Germinal center (tissue), 1 donor: Measurements from ENCODE around the gene HS2ST1.
"Not testable (repeated sequence)": the region's sequence is repeated elsewhere in the genome, so short reads cannot be mapped to it uniquely, and the experiment has no call there.

Experiments
- DNase-seq: peaks from one replicate; pipeline ENCODE4 v3.0.0; 2012; ENCODE audit warnings: mixed read lengths, low spot score

The HS2ST1 gene

DNA sequence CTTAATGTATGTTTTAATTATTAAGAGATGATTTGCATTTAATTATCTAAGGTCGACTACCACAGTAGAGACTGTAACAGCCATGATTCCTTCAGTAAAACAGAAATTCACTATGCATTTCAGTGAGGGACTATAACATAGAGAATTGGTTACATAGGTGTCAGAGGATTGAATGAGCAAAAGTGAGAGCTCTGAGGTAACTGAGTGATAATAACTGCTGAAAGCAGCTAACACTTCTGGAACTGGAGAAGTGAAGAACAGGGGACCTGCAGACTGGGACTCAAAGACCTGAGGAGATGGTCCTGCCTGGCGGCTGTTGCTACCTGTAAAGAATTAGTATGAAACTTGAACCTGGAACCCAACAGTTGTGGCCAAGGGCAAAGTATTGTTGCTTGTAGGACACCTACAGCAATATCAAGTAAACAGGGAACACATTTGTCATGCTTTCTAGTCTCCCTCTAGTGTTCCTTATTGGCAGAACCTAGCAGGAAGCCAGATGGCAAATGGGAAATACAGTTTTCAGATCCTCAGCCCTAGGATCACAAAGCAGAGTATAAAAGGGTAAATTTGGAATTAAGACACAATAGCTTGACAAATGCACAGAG, 110.6 kb downstream of the HS2ST1 start:
- peak; percentile 8 for DNase-seq

DNA sequence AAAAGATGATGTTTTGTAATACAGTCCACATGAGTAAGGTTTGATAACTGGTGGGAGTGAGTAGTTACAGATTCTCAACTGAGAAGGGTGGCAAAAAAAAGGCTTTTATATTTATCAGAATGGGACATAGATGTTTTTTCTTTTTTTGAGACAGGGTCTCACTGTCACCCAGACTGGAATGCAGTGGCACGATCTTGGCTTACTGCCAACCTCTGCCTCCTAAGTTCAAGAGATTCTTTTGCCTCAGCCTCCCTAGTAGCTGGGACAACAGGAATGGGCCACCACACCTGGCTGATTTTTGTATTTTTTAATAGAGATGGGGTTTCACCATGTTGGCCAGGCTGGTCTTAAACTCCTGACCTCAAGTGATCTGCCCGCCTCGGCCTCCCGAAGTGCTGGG, 113.1 kb downstream of the HS2ST1 start:
- not testable (repeated sequence) for DNase-seq

DNA sequence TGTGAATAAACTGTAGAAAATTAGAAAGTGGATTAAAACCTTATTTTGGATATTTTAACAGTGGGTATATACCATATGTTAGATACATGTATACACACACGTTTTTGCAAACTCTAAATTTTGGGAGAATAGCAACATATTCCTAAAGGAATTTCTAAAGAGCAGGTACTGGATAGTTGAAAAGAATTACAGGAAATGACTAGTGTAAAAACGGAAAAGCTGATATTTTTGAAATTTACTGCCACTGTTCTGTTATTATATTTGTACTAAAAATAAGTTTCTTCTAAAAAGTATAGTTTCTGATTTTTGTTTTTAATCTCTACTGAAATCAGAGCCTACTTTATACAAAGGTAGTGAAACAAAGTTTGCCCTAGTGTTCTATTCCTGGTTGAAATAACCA, 114.1 kb downstream of the HS2ST1 start:
- DNase-seq, result no peak

DNA sequence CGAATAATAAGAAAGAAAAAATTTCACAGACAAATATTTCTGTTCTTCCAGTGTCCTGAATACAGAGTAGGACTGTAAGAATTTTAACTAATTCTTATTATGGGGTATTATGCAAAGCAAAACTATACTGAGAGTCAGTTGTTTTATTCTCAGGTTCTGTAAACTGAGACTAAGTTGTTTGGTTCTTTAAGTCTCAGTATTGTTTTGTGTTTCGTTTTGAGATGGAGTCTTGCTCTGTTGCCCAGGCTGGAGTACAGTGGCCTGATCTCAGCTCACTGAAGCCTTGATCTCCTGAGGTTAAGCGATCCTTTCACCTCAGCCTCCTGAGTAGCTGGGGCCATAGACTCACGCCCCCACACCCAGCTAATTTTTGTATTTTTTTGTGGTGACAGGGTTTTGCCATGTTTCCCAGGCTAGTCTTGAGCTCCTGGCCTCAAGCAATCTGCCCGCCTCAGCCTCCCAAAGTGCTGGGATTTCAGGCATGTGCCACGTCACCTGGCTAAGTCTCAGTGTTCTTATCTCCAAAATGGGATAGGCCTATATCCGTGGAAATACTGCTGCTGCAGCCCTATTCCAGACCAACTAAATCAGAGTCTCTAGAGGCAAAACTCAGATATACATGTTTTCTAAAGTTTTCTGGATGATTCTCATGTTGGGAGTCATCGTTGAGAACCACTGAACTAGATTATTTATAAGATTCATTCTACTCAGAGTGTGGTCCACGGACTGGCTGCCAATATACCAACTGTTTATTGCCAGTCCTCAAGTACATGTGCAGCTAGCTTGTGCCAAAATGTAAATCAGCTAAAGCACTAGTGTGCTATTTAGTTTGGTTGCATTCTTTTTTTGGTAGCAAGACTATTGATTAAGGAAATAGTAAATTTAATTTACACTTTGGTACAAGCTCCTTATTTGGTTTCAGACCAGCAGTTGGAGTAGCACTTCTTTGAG, 116.6 kb downstream of the HS2ST1 start:
- peak; percentile 17 for DNase-seq

DNA sequence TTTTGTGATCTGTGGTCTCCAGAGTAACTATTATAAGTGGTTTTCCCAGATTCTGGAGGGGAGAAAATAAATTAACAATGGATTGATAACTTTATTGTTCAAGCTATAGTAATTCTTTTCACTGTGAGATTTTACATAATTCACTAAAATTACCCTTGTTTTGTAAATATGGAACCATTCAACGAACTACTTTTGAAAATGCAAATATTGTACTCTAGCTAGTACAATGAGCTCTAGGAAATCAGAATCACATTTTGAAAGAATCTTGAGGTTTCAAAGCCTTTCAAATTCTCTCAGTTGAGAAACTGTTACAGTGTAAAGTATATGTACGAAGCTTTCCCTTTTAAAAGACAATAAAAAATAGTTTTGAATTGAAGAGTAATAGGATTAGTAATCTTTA, 119.9 kb downstream of the HS2ST1 start:
- no peak for DNase-seq

DNA sequence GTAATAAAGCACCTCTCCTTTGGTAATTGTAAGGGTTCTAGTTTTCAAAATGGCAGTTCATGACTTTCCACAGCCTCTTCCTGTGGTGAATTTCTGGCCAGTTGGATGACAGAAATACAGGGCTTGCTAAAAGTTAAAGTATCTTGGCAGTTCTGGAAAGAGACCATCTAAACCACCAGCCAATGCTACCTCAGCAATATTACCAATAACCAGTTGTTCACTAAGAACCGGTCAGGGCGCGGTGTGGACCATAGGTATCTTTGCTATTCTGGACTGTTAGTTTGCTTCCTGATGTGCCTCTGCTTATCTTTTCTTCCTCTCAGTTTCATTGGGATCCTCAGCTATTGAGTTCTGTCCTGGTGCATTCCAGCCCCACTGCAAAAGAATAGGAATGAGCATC, 124.7 kb downstream of the HS2ST1 start:
- DNase-seq, result no peak

DNA sequence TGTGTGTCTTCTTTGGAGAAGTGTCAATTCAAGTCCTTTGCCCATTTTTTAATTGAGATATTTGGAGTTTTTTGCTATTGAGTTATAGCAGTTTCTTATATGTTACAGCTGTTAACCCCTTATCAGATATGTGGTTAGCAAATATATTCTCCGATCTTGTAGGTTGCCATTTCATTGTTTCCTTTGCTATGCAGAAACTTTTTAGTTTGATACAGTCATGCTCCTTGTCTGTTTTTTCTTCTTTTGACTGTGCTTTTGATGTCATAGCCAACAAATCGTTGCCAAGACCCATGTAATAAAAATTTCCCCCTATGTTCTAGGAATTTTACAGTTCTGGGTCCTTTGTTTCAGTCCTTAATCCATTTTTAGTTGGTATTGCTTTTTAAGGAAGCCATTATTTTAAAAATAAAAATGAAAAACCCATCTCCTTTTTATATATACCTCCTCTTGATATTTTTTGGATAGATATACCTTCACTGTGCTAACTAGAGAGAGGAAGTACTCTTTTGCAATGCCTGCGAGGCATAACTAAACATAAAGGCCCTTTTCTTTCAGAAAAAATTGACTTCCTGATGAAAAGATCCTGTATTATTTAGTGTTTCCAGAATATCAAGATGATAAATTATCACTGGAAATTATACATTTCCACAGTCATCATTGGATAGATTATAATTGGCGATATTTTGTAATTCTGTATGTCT, 127.8 kb downstream of the HS2ST1 start:
- no peak for DNase-seq

DNA sequence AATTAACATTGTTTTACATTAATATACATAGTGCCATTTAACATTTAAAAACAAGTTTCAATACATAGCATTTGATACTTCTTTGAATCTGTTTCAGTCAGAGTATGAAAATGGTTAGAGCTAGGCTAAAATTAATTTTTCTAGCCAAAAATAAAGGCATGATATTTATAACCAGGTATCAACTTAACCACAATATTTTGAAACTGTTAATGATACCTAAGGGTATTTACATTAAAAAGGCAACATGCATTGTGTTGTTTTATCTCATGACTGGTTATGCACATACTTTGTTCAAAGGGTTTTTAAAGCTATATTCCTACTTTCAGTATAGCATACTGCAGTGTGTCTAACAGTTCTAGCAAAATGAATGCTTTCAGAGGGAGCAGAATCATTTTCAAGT, 130.0 kb downstream of the HS2ST1 start:
- no peak for DNase-seq

DNA sequence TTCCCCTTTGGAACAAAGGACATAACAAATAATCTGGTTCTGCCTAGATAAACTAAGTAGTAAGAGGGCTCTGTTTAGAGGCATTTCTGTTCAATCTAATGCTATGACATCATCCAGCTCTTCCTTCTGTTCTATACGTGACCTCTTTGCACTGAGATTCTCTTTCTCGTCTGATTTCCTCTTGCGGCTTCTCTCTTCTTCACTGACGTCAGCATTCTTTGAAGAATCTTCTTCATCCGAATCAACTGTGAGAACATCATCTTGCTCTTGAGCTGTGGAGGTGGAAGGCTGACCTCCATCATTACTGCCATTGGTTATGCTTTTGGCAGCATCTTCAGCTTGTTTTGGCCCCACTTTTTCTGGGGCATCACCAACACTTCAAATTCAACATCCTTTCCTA, 130.4 kb downstream of the HS2ST1 start:
- DNase-seq, result no peak

DNA sequence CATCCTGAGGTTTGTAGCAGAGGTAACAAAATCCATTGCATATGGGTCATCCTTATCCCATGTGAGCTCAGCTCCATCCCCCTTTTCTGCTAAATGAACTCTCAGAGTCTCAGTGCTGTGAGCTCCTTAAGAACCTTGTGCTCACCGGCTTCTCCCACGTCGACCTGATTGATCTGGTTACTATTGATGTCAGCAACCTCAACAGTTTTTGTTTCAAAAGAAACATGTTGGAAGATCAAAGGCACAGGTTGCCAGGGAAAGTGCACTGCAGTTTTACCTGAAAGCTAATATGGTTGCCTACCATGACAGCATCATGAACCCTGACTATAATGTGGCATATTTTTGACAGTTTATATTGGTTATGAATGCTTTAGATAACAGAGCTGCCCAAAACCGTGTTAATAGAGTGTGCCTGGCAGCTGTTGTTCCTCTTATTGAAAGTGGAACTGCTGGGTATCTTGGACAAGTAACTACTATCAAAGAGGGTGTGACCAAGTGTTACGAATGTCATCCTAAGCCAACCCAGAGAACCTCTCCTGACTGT, 131.4 kb downstream of the HS2ST1 start:
- peak; percentile 13 for DNase-seq

DNA sequence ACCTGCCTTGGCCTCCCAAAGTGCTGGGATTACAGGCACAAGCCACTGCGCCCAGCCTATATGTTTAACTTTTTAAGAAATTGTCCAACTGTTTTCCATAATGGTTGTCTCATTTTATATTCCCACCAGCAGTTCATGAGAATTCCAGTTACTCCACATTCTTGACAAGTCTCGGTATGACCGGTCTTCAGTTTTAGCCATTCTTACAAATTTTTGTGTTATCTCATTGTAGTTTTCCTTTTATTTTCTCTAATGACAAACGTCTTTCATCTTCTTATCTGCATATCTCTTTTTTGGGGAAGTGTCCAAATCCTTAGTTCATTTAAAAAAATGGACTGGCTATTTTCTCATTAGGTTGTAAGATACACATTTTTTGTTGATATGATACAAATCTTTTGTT, 132.5 kb downstream of the HS2ST1 start:
- DNase-seq, result no peak

DNA sequence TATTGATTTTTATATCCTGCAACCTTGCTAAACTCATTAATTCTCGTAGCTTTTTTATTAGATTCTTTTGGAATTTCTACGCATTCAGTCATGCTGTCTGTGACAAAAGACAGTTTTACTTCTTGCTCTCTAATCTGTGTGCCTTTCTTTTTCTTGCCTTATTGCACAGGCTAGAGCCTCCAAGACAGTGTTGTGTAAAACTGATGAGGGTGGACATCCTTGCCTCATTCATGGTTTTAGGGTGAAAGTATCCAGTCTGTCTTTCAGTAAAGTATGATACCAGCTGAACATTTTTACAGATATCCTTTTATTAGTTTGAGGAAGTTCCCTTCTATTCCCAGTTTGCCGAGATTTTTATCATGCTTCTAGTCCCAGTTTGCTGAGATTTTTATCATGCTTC, 133.8 kb downstream of the HS2ST1 start:
- DNase-seq, result no peak

DNA sequence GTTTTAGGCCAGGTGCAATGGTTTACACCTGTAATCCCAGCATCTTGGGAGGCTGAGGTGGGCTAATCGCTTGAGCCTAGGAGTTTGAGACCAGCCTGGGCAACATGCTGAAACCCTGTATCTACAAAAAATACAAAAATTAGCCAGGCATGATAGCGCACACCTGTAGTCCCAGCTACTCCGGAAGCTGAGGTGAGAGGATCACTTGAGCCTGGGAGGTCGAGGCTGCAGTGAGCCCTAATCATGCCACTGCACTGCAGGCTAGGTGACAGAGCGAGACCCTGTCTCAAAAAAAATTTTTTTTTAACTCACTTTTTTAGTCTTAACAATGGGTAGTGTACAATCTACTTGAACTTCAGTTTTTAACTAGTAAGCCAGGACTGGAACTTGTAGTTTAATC, 137.5 kb downstream of the HS2ST1 start:
- DNase-seq, result no peak

DNA sequence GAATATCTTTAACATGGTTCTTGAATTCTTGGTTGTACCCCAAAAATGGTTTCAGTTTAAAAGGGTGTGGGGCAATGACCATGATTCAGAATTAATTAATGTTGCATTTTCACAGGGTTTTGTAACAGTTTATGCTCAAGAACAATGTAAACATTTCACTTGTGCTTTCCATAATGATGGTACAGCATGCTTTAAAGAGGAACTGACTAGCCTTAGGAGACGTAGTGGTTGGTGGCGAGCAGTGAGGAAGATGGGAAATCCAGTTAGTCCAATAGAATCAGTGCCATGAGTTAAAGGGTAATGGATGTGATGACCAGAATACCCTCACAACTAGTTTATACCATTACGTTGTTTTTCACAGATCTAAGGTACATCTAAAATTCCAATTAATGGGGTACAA, 138.0 kb downstream of the HS2ST1 start:
- DNase-seq, result no peak

DNA sequence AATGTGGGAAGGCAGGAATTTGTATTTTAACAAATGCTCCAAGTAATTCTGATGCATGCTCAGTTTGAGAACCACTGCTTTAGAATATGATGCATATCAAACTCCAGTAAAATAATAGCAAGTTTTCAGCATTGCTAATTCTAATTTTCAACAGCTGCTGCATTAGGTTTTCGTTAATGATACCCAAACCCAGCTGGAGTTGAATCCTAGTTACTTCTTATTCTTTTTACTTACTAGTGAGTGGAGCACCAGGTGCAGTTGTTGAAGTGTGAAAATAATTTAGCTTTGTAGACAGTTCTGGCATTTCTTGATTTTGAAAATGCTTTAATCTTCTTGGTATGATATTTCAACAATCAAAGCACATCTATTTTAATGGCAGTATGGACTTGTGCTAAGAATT, 138.5 kb downstream of the HS2ST1 start:
- DNase-seq, result no peak

DNA sequence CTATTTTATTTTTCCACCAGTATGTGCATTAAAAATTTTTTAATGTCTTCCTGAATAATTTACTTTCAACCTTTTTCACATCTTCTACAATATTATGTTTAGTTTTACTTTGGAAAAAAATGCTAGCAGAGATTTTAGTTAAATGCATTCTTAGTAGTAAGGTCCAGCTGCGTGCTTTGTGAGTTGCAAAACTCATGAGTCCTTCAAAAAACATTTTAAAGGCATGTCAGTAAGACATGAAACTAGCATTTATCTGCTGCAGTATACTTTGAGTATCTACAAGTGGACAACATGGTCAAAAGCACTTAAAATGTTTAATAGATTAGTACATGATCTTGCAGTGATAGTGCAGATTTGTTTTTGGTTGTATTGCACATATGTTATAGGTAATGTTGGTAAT, 139.0 kb downstream of the HS2ST1 start:
- DNase-seq, result no peak

DNA sequence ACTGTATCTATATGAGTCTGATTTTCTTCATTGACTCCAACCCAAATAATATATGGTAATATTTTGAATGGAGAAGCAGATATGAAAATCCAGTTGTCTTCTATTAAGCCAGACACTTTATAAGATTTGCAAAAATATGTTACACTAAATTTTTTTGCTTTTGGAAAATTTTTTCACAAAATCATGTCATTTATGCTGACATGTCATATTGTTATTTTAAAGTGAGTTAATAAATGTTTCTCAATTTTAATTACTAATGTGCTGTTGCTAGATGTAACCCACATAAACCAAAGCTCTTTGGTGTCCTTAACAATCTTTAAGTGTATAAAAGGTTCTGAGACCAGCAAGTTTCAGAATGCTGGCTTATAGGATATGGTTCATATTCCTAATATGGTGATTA, 142.5 kb downstream of the HS2ST1 start:
- DNase-seq, result no peak

DNA sequence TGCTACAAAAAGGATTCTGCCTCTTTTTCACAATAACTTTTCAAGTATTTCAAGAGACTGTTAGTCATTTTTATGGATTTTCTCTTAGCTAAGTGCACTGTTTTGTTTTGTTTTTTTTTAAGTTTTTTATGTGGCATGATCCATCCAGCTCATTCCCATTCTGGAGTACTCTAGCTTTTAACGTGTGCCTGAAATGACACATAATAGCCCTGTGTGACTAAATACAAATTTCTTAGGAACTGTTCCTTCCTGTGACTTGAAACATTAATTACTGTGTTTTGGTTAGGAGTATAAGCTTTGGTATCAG, 143.9 kb downstream of the HS2ST1 start:
- DNase-seq, result no peak

DNA sequence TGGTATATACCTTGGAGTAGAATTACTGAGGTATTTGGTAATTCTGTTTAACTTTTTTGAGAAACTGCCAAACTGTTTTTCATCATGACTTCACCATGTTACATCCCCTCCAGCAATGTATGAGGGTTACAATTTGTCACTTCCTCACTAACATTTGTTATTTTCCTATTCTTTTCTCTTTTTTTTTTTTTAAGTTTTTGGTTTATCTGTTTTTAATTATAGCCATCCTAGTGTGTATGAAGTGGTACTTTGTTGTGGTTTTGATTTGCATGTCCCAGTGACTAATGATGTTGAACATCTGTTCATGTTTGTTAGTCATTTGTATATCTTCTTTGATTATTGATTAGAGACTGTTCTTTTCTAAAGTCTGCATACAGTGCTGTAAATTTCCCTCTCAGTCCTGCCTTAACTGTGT, 147.3 kb downstream of the HS2ST1 start:
- DNase-seq, result no peak

DNA sequence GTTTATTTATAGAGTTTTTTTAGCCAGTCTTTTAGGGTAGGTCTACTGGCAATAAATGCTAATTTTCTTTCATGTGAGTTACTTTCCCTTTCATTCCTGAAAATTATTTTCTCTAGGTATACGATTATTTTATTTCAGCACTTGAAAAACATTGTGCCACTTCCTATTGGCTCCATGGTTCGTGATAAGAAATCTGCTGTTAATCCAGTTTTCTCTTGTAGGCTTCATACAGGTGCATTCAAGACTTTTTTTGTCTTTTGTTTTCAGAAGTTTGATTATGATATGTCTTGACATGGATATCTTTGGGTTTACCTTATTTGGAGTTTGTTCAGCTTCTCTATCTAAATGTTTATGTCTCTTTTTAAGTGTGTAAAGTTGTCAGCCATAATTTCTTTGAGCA, 148.3 kb downstream of the HS2ST1 start:
- DNase-seq, result no peak

DNA sequence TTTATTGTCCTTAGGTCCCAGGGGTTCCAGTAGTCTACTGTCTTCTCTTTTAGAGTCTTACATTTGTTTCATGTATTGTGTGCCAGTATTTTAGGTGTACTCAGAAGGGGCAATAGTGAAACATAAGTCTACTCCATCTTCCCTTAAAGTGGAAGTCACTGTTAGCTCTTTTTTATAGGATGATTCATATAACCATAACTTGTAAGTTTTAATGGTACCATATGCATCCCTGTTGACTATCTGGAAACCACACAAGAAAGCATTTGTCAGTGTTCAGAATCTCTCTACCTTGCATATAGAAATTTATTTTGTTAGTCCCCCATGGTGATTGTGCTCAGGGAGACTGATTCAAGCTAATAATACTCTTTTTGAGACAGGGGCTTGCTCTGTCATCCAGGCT, 149.9 kb downstream of the HS2ST1 start:
- DNase-seq, result no peak

DNA sequence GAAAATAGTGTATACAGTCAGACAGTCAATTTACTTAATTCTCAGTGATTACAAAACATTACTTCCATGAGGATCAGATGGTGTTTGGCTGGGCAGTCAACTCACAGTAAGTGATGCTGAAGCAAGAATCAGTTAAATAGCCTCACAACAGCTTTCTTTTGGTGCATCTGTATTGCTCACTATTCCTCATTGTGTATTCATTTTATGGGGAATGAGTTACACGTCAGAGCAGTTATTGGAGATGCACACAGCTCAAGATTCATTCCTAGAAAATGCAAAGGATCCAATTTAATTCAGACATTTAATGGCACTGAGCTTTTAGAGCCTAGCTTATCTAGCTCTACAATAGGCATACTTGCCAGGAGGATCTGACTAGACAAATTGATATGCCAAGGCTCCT, 150.6 kb downstream of the HS2ST1 start:
- no peak for DNase-seq

DNA sequence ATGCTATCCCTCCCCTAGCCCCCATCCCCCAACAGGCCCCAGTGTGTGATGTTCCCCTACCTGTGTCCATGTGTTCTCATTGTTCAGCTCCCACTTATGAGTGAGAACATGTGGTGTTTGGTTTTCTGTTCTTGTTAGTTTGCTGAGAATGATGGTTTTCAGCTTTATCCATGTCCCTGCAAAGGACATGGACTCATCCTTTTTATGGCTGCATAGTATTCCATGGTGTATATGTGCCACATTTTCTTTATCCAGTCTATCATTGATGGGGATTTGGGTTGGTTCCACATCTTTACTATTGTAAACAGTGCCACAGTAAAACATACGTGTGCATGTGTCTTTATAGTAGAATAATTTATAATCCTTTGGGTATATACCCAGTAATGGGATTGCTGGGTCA, 152.3 kb downstream of the HS2ST1 start:
- not testable (repeated sequence) for DNase-seq
